H9 (cell line): Measurements from ENCODE around the gene CBR3. TPM values are rescaled to one million over a fixed set of nuclear protein-coding genes. Genes with fewer than 3 reads are reported as not detected.

Source experiments
- DNase-seq: peaks from one replicate; pipeline ENCODE4 v3.0.0-alpha.2; 2017
- H2AFZ ChIP-seq: one replicate; pipeline ENCODE4 v1.6.1; 2013; ENCODE audit warnings: mild to moderate bottlenecking, low read length, control low read depth, moderate library complexity
- H2AK5ac ChIP-seq: 2 replicates; pipeline ENCODE4 v1.6.1; 2013; ENCODE audit warnings: low read length, control low read depth, mixed read lengths; ENCODE audit not compliant: insufficient read length
- H2BK120ac ChIP-seq: one replicate; pipeline ENCODE4 v1.6.1; 2013; ENCODE audit warnings: low read depth, mild to moderate bottlenecking, low read length, control low read depth, inconsistent platforms; ENCODE audit not compliant: poor library complexity, severe bottlenecking
- H2BK12ac ChIP-seq: 2 replicates; pipeline ENCODE4 v1.6.1; 2013; ENCODE audit warnings: low read length, control low read depth, mixed read lengths, low read depth; ENCODE audit not compliant: insufficient read length
- H2BK15ac ChIP-seq: 2 replicates; pipeline ENCODE4 v1.6.1; 2013; ENCODE audit warnings: low read depth, low read length, control low read depth
- H2BK20ac ChIP-seq: one replicate; pipeline ENCODE4 v1.6.1; 2013; ENCODE audit warnings: low read depth, mild to moderate bottlenecking, low read length, control low read depth, inconsistent platforms; ENCODE audit not compliant: poor library complexity, severe bottlenecking
- H2BK5ac ChIP-seq: 2 replicates; pipeline ENCODE4 v1.6.1; 2013; ENCODE audit warnings: low read length, control low read depth, mixed read lengths; ENCODE audit not compliant: insufficient read length
- H3K14ac ChIP-seq: 2 replicates; pipeline ENCODE4 v1.6.1; 2013; ENCODE audit warnings: low read length, control low read depth; ENCODE audit not compliant: insufficient read depth
- H3K18ac ChIP-seq: 2 replicates; pipeline ENCODE4 v1.6.1; 2013; ENCODE audit warnings: low read depth, mild to moderate bottlenecking, mixed read lengths, low read length, control low read depth; ENCODE audit not compliant: insufficient read length
- H3K23ac ChIP-seq: 2 replicates; pipeline ENCODE4 v1.6.1; 2013; ENCODE audit warnings: low read length, control low read depth, mixed read lengths, low read depth; ENCODE audit not compliant: insufficient read length
- H3K23me2 ChIP-seq: 2 replicates; pipeline ENCODE4 v1.6.1; 2013; ENCODE audit warnings: low read depth, mild to moderate bottlenecking, mixed read lengths, low read length, control low read depth; ENCODE audit not compliant: insufficient read length, poor library complexity, severe bottlenecking
- H3K27ac ChIP-seq: 2 replicates; pipeline ENCODE4 v1.5.1; 2013; ENCODE audit warnings: low read length, control low read depth, mixed read lengths, low read depth; ENCODE audit not compliant: insufficient read length
- H3K27me3 ChIP-seq: 2 replicates; pipeline ENCODE4 v1.6.1; 2013; ENCODE audit warnings: low read length, control low read depth, inconsistent platforms; ENCODE audit not compliant: insufficient read depth
- H3K4ac ChIP-seq: 2 replicates; pipeline ENCODE4 v1.6.1; 2013; ENCODE audit warnings: low read depth, mild to moderate bottlenecking, control low read depth, inconsistent platforms, low read length, moderate library complexity
- H3K4me1 ChIP-seq: 2 replicates; pipeline ENCODE4 v1.6.1; 2013; ENCODE audit warnings: low read length, control low read depth, inconsistent platforms; ENCODE audit not compliant: insufficient read depth
- H3K4me2 ChIP-seq: 2 replicates; pipeline ENCODE4 v1.6.1; 2013; ENCODE audit warnings: low read length, control low read depth, mixed read lengths; ENCODE audit not compliant: insufficient read length, insufficient read depth
- H3K56ac ChIP-seq: 2 replicates; pipeline ENCODE4 v1.6.1; 2013; ENCODE audit warnings: low read depth, mild to moderate bottlenecking, mixed read lengths, low read length, control low read depth; ENCODE audit not compliant: insufficient read length
- H3K79me1 ChIP-seq: 2 replicates; pipeline ENCODE4 v1.6.1; 2013; ENCODE audit warnings: low read depth, mild to moderate bottlenecking, moderate library complexity, low read length, control low read depth, inconsistent platforms; ENCODE audit not compliant: insufficient read depth, poor library complexity, severe bottlenecking
- H3K79me2 ChIP-seq: 2 replicates; pipeline ENCODE4 v1.6.1; 2013; ENCODE audit warnings: low read length, control low read depth, inconsistent platforms; ENCODE audit not compliant: insufficient read depth
- H3K9ac ChIP-seq: 2 replicates; pipeline ENCODE4 v1.6.1; 2013; ENCODE audit warnings: low read length, control low read depth, mixed read lengths; ENCODE audit not compliant: insufficient read length; ENCODE audit errors: extremely low read depth
- H3K9me3 ChIP-seq: one replicate; pipeline ENCODE4 v1.6.1; 2013; ENCODE audit warnings: low read depth, low read length, inconsistent platforms; ENCODE audit not compliant: control insufficient read depth
- H3T11ph ChIP-seq: one replicate; pipeline ENCODE4 v1.6.1; 2013; ENCODE audit warnings: mild to moderate bottlenecking, low read length, control low read depth, inconsistent platforms
- H4K20me1 ChIP-seq: one replicate; pipeline ENCODE4 v1.6.1; 2013; ENCODE audit not compliant: control insufficient read depth, insufficient read length, insufficient read depth
- H4K5ac ChIP-seq: 2 replicates; pipeline ENCODE4 v1.6.1; 2013; ENCODE audit warnings: low read depth, mild to moderate bottlenecking, mixed read lengths, low read length, control low read depth; ENCODE audit not compliant: insufficient read length
- H4K8ac ChIP-seq: replicated peaks from 2 replicates; pipeline ENCODE4 v1.6.1; 2013; ENCODE audit warnings: low read length, control low read depth, mixed read lengths, low read depth; ENCODE audit not compliant: insufficient read length
- H4K91ac ChIP-seq: 2 replicates; pipeline ENCODE4 v1.6.1; 2013; ENCODE audit warnings: low read depth, mild to moderate bottlenecking, moderate library complexity, mixed read lengths, low read length, control low read depth; ENCODE audit not compliant: insufficient read length
- H3K27ac Mint-ChIP-seq, 3 experiments: 2 replicates in 2 of 3; 3 replicates in 1 of 3; pipeline ENCODE4 v1.8.0; 2020 to 2021; ENCODE audit warnings: mixed read lengths in 3 of 3, mild to moderate bottlenecking in 1 of 3, moderate library complexity in 1 of 3
- H3K27me3 Mint-ChIP-seq: 2 replicates; pipeline ENCODE4 v1.8.0; 2021; ENCODE audit warnings: low read depth, mild to moderate bottlenecking, moderate library complexity, mixed read lengths
- H3K36me3 Mint-ChIP-seq, 3 experiments: 2 replicates in 2 of 3; 3 replicates in 1 of 3; pipeline ENCODE4 v1.8.0; 2020 to 2021; ENCODE audit warnings: low read depth in 3 of 3, mixed read lengths in 3 of 3; ENCODE audit not compliant: insufficient read depth in 1 of 3
- H3K4me1 Mint-ChIP-seq, 2 experiments: 2 replicates each; pipeline ENCODE4 v1.8.0; 2020; ENCODE audit warnings: mixed read lengths in 2 of 2
- H3K4me3 Mint-ChIP-seq, 2 experiments: 2 replicates in 1 of 2; 3 replicates in 1 of 2; pipeline ENCODE4 v1.8.0; 2020 to 2021; ENCODE audit warnings: mild to moderate bottlenecking in 2 of 2, mixed read lengths in 2 of 2, moderate library complexity in 1 of 2
- H3K9me3 Mint-ChIP-seq, 2 experiments: 2 replicates in 1 of 2; 3 replicates in 1 of 2; pipeline ENCODE4 v1.8.0; 2020; ENCODE audit warnings: mild to moderate bottlenecking in 2 of 2, mixed read lengths in 2 of 2, moderate library complexity in 1 of 2
- WGBS: extraction: QIAGEN DNeasy Blood & Tissue Kit; methylation state at CpG from one replicate; pipeline ENCODE4 v1.1.7; 2013; ENCODE audit warnings: missing lambda C conversion rate, low lambda C conversion rate, mixed read lengths; ENCODE audit not compliant: insufficient read length; ENCODE audit errors: extremely low coverage; 5-methylcytosine and 5-hydroxymethylcytosine counted together
- total RNA-seq: library from RNA; stranded (reverse); gene quantifications from 2 replicates; pipeline ENCODE4 v1.2.1, GENCODE V29; 2021
- TF ChIP-seq, protein P1 (sequence below): fragments of 200-600 bp; sonication (generic); conservative IDR thresholded peaks from 3 replicates; pipeline ENCODE4 v1.8.0; 2021; ENCODE audit warnings: antibody characterized with exemption, mild to moderate bottlenecking

Gene CBR3
- total RNA-seq, 1 experiment from 2014 or later = 2.4 TPM

- no peaks in the 10 kb centered on the region for H3K23me2 ChIP-seq
- DNase-seq = no peak
- H2BK5ac ChIP-seq = no peak overlapping the region
- no peak overlapping the region for H3K4ac ChIP-seq
- H3K23ac ChIP-seq = no peak overlapping the region
- no peak overlapping the region for H3K14ac ChIP-seq
- Mint-ChIP-seq H3K9me3 (no peaks in the 10 kb centered on the region), H3K27me3 (no peaks in the 10 kb centered on the region), H3K4me3 (no peak overlapping the region), H3K4me1 (0 out of 4 replicates have a peak, but pooled peaks cover 0 to 4% of the 10 kb centered on the region in 2 experiments), H3K36me3 (peaks cover 6 to 25% (median 24%) of the 10 kb centered on the region in 3 experiments; a peak in 6 of 7 replicates), H3K27ac (no peak overlapping the region)
- H3K56ac ChIP-seq = no peak overlapping the region
- no peak overlapping the region for H2AFZ ChIP-seq
- H3K27ac ChIP-seq = no peak overlapping the region
- no peak overlapping the region for H4K91ac ChIP-seq
- no peak overlapping the region for H3K9ac ChIP-seq
- WGBS = no CpG with 5 or more reads among the region's 11 CpGs
- H4K8ac ChIP-seq = no peak overlapping the region
- no peak overlapping the region for H4K5ac ChIP-seq
- H3K4me1 ChIP-seq = peaks cover 3% of the 10 kb centered on the region; the same call in 1 of the 2 replicates
- no peaks in the 10 kb centered on the region for H3K27me3 ChIP-seq
- no peaks in the 10 kb centered on the region for H3K79me2 ChIP-seq
- no peak overlapping the region for H2BK120ac ChIP-seq
- no peak overlapping the region for H3T11ph ChIP-seq
- H3K9me3 ChIP-seq = no peaks in the 10 kb centered on the region
- no peak overlapping the region for H2BK15ac ChIP-seq
- no peak overlapping the region for H2BK12ac ChIP-seq
- no peaks in the 10 kb centered on the region for H3K79me1 ChIP-seq
- H3K18ac ChIP-seq = no peak overlapping the region
- H2BK20ac ChIP-seq = no peak overlapping the region
- no peak overlapping the region for H3K4me2 ChIP-seq
- no peaks in the 10 kb centered on the region for H4K20me1 ChIP-seq
- no peak overlapping the region for H2AK5ac ChIP-seq
- TF ChIP-seq, protein P1, sequence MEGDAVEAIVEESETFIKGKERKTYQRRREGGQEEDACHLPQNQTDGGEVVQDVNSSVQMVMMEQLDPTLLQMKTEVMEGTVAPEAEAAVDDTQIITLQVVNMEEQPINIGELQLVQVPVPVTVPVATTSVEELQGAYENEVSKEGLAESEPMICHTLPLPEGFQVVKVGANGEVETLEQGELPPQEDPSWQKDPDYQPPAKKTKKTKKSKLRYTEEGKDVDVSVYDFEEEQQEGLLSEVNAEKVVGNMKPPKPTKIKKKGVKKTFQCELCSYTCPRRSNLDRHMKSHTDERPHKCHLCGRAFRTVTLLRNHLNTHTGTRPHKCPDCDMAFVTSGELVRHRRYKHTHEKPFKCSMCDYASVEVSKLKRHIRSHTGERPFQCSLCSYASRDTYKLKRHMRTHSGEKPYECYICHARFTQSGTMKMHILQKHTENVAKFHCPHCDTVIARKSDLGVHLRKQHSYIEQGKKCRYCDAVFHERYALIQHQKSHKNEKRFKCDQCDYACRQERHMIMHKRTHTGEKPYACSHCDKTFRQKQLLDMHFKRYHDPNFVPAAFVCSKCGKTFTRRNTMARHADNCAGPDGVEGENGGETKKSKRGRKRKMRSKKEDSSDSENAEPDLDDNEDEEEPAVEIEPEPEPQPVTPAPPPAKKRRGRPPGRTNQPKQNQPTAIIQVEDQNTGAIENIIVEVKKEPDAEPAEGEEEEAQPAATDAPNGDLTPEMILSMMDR = no peak
Observed at GRCh38 chr21:36165356-36165755, 30.5 kb downstream of the CBR3 start.
